Fibroblast of skin of left biceps (primary cell): ENCODE data around the gene ADAMTSL4.
A peak's percentile ranks its signal among the peaks of the same experiment; 100 is the strongest.

ENCODE experiments used
- DNase-seq, 2 experiments: peaks; one replicate each; pipeline ENCODE4 v3.0.0-alpha.2; 2013; ENCODE audit warnings: low read depth in 2 of 2

The ADAMTSL4 gene

GRCh38 chr1:150548632-150549495, at the start of gene ADAMTSL4:
ADAMTSL4 (plus strand) TSS chr1:150549408; CDS start chr1:150552289, 2,881 bp downstream.
- no peak for DNase-seq

DNA sequence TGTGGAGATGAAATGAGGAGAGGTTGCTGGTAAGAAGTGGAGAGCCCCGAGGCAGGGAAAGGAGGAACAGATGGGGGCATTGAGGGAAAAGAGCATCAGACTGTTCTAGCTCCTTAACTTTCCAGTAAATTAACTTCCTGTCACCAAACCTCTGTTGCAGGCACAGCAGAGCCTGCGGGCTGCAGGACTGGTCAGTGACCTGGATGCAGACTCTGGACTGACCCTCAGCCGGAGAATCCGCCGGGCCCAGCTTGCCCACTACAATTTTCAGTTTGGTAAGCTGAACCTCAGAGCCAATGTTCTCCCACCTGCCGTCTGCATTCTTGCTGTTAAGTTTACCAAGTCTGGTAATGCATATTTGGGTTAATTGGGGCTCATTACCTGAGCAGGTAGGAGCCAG, 43.8 kb upstream of the ADAMTSL4 start:
- DNase-seq: no peak

DNA sequence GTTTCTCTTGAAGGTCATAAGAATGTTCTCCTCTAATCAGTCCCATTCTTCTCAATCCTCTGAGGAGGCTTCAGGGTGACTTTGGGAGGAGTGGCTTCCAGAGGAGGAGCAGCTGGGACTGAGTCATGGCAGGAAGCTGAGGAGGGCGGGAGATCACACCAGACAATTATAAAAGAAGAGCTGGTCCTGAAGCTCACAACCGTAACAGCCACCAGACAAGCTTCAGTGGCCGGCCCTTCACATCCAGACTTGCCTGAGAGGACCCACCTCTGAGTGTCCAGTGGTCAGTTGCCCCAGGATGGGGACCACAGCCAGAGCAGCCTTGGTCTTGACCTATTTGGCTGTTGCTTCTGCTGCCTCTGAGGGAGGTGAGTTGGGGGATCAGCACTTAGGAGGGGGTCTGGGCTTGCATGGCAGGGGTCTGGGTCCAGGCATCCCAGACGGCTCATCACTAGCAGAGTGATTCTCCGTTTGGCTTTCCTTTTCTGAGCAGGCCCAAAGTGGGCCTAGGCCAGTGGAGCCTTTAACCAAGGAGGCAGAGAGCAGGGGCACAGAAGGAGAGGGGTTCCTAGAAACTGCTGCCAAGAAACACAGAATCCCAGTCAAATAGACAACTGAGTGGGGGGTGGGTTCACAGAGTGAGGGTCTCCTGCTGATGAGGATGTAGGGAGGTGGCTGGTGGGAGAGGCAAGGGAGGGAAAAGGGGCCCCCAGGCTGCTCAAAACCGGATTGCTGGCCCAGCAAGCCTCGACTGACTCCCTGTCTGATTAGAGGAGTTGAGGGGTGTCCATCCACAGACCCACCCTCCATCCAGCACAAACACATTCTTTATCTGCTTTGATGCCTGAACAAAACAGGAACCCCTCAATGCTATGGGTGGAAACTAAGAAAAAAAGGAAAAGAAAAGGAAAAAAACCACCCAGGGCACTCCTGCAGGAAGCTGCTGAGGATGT, 41.0 kb upstream of the ADAMTSL4 start, which contains the start of gene ECM1:
ECM1 (plus strand) TSS at position 198 of the 953 bp plus-strand sequence; CDS start at position 299, 101 bp downstream.
- DNase-seq: no peak

DNA sequence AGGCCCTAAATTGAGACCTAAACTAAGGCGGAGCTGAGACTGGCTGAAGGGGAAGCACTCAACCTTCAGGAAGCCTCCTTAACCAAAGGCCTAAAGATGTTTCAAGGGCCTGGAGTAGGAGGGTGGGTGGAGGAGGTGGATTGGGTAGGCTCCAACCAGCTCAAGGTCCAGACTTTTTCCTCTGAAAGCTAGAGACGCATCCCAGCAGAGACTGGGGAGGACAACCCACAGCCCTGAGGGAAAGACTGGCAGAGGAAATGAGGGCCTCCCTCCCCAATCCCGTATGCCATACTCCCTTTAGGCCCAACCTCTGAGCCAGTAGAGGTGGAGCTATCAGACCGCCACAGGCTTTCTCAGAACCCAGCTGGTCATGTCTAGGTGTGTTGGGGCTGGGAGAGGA, 40.2 kb upstream of the ADAMTSL4 start:
- DNase-seq: no peak

DNA sequence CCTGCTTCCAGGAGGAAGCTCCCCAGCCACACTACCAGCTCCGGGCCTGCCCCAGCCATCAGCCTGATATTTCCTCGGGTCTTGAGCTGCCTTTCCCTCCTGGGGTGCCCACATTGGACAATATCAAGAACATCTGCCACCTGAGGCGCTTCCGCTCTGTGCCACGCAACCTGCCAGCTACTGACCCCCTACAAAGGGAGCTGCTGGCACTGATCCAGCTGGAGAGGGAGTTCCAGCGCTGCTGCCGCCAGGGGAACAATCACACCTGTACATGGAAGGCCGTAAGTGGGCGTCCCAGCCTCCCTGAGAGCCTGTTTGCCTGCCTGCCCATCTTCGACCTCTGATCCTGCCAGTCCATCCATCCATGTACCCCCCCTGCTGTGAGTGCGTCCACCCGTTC, 37.7 kb upstream of the ADAMTSL4 start:
- DNase-seq: no peak

DNA sequence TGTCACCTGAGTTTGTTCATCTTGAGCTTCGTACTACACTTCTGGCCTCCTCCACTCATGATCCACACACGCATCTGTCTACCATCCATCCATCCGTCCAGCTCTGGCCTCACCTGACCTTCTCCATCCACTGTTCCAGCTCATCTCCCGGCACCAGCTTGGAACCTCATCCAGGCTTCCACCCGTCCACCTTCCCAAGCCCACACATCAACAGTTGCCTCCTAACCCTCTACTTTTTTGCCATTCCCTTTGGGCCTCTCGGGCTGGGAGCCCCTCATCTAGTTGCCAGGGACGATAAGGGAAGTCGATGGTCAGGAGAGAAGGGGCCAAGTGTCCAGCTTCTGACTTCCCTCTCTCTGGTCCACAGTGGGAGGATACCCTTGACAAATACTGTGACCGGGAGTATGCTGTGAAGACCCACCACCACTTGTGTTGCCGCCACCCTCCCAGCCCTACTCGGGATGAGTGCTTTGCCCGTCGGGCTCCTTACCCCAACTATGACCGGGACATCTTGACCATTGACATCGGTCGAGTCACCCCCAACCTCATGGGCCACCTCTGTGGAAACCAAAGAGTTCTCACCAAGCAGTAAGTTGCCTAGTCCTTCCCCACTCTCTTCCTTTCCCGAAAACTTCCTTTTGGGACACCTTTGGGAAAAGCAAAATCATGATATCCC, 37.1 kb upstream of the ADAMTSL4 start:
- DNase-seq: no peak

DNA sequence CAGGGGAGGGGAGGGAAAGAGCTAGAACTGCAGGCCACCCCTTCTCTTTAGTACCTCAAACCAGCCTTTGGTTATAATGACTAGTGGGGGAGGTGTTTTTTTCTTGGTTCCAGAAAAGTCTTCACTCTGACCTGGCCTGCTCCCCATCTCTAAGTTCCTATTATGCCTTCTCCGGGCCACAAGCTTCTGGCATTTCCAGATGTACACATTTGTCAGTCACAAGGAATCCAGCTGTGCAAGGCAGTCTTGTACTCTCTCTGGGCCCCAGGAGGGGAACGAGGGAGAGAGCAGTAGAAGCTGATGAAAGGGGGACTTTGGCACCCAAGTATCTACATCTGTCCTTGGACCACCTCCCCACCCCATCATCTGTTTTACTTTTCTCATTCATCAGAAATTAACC, 36.4 kb upstream of the ADAMTSL4 start:
- no peak for DNase-seq

DNA sequence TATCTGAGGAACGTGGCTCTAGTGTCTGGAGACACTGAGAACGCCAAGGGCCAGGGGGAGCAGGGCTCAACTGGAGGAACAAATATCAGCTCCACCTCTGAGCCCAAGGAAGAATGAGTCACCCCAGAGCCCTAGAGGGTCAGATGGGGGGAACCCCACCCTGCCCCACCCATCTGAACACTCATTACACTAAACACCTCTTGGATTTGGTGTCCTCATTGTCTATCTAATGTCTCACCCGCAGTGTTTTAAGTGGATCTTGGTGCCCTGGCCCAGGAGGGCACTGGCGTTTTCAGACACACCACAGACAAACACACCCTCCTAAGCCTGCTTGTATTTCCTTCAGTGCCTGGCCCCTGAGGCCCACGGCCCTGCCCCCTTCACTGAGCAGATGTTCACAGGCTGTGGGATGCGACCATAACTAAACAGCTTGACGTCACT, 35.8 kb upstream of the ADAMTSL4 start:
- DNase-seq: no peak

GRCh38 chr1:150514260-150514659, 34.9 kb upstream of the ADAMTSL4 start:
- no peak for DNase-seq

GRCh38 chr1:150514913-150515327, 34.3 kb upstream of the ADAMTSL4 start:
- DNase-seq: no peak

DNA sequence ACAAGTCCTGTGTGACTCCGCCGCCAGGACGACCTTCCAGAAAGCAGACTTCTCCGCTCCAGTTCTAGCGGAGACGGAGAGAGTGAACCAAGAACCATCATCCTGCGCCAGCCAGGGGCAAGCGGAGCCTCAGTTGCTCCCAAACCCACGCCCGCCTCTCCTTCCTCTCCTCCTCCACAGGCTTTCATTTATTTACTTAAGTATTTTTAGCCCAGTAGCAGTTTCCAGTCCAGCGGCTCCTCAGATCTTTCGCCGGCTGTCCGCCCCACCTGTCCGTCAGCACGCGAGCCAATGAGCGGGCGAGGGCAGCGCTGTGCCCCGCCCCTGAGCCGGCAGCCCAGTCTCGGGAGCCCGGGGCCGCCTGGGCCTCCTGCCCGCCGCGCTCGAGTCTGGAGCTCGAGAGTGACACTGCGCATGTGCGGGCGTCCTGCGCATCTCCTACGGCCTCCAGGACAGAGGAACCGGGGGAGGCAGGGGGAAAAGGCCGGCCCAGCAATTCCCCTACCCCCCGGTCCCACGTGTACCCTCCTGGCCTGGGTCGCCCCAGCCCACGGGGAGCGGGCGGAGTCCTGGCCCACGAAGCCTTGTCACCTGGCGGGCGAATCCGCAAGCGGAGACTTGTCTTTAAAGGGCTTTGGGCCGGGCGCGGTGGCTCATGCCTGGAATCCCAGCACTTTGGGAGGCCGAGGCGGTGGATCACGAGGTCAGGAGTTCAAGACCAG, 33.7 kb upstream of the ADAMTSL4 start, which contains the start of gene FALEC:
FALEC (plus strand) TSS at position 425 of the 722 bp plus-strand sequence.
- peak; percentile 88 to 91 for DNase-seq

- DNase-seq: no peak
Observed at GRCh38 chr1:150516050-150516591, 33.1 kb upstream of the ADAMTSL4 start.

- no peak for DNase-seq
Observed at GRCh38 chr1:150516616-150517015, 32.6 kb upstream of the ADAMTSL4 start.

DNA sequence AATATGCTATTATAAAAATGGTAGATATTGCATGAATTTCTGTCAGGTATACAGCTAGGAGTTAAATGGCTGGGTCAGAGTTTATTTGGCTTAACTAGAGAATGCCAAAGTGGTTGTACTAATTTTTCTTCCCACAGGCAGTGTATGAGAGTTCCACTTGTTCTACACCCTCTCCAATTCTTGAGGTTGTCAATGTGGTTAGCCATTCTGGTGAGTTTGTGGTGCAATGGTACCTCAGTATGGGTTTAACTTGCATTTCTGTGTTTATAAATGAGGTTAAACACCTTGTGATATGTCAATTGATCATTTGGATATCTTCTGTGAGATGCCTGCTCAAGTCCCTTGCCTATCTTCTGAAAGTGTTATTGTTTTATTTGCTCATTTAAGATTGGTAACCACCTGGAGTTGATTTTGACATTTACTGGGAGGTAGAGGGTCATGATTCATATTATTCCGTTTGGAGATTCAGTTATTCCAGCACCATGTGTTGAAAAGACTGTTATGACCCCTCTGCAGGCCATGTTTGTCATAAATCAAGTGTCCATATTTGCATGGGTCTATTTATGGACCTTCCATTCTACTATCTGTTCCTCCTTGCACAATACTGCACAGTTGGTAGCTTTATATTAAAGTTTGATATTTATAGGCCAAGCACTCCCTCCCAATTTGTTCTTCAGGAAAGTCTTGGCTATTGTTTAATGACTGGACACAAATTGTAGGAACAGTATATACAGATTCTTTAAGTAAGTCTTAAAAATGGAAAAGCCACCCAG, 27.8 kb upstream of the ADAMTSL4 start:
- no peak for DNase-seq

DNA sequence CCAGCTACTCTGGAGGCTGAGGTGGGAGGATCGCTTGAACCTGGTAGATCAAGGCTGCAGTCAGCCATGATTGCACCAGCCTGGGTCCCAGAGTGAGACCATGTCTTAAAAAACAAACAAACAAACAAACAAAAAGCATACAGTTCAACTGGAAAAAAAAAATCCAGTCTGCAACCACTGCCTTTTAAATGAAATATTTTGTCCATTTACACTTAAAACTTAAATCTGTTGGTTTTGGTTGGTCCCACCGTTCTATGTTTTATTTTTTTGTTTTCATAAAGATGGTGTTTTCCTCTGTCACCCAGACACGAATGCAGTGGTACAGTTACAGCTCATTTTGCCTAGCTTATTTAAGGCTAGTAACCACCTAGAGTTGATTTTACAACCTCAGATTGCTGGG, 23.9 kb upstream of the ADAMTSL4 start:
- DNase-seq: no peak

GRCh38 chr1:150528196-150528595, 21.0 kb upstream of the ADAMTSL4 start:
- DNase-seq: no peak

GRCh38 chr1:150529017-150529416, 20.2 kb upstream of the ADAMTSL4 start:
- DNase-seq: no peak

GRCh38 chr1:150530491-150531159, 18.6 kb upstream of the ADAMTSL4 start:
- DNase-seq: no peak

DNA sequence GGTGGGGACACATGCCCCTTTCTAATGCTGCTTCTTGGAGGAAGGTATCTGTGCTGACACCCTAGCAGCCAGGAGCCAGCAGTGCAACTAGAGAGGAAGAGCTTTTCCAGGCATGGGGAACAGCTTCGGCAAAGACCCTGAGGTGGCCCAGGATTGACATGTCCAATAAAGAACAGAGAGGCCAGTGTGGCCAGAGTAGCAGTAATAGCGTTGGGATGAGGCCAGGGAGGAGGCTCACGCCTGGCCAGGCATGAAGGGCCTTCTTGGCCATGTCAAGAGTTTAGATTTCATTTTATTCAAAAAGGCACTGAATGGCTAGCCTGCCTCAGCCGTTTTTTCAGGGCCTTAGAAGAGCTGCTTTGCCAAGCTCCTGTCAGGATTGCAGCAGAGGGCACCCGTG, 16.3 kb upstream of the ADAMTSL4 start:
- no peak for DNase-seq
